Measurements from ENCODE around the gene CAPZB.

DNA sequence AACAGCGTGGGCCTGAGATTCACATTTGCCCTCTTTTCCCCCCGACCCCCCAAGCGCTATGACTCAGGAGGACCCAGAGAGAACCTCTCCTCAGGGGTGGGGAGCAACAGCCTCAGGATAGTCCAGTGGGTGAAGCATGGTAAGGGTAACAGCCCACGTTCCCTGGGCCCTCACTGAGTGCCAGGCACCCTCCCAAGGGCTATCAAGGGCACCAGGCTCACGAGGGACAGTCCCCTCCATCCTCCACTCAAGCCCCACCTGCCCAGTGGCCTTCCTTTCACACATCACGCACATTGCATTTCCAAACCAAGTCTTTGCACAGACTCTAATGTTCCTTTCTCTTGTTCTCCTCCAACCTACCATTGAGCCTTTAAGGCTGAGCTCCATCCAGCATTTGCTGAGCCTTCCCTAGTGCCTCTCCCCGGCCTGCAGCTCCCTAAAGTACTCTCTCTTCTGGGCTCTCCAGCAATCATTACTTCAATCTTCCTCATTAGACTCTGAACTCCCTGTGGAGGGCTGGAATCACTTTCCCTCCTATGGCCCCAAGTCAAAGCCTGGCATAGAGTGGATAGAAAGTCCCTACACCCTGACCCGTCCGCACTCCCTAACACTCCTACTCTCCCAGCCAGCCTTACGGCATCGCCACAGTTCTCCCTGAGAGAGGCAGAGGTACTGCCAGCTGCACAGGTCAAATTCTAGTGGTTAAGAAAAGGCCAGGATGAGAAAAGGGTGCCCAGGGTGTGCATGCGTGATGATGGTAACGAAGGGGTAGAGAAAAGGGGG lies 174.4 kb downstream of the CAPZB start:
- TF ChIP-seq, protein P1, sequence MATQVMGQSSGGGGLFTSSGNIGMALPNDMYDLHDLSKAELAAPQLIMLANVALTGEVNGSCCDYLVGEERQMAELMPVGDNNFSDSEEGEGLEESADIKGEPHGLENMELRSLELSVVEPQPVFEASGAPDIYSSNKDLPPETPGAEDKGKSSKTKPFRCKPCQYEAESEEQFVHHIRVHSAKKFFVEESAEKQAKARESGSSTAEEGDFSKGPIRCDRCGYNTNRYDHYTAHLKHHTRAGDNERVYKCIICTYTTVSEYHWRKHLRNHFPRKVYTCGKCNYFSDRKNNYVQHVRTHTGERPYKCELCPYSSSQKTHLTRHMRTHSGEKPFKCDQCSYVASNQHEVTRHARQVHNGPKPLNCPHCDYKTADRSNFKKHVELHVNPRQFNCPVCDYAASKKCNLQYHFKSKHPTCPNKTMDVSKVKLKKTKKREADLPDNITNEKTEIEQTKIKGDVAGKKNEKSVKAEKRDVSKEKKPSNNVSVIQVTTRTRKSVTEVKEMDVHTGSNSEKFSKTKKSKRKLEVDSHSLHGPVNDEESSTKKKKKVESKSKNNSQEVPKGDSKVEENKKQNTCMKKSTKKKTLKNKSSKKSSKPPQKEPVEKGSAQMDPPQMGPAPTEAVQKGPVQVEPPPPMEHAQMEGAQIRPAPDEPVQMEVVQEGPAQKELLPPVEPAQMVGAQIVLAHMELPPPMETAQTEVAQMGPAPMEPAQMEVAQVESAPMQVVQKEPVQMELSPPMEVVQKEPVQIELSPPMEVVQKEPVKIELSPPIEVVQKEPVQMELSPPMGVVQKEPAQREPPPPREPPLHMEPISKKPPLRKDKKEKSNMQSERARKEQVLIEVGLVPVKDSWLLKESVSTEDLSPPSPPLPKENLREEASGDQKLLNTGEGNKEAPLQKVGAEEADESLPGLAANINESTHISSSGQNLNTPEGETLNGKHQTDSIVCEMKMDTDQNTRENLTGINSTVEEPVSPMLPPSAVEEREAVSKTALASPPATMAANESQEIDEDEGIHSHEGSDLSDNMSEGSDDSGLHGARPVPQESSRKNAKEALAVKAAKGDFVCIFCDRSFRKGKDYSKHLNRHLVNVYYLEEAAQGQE (IDR thresholded peaks at IDR 0.05; ENCODE audit: insufficient read depth in 1 of 2, low read depth in 2 of 2, low read length in 2 of 2): no peak
- no peak for TF ChIP-seq POLR2AphosphoS5 (IDR thresholded peaks at IDR 0.05; ENCODE audit: low read depth, low read length)
- no peak for TF ChIP-seq TAF1 (IDR thresholded peaks at IDR 0.05; ENCODE audit: borderline replicate concordance, insufficient read depth, low read length)
- TF ChIP-seq SIN3A (IDR thresholded peaks at IDR 0.05; ENCODE audit: borderline replicate concordance, insufficient read depth, low read length): no peak
